ENCODE measurements around the gene NXPH4.

Gene NXPH4

DNA sequence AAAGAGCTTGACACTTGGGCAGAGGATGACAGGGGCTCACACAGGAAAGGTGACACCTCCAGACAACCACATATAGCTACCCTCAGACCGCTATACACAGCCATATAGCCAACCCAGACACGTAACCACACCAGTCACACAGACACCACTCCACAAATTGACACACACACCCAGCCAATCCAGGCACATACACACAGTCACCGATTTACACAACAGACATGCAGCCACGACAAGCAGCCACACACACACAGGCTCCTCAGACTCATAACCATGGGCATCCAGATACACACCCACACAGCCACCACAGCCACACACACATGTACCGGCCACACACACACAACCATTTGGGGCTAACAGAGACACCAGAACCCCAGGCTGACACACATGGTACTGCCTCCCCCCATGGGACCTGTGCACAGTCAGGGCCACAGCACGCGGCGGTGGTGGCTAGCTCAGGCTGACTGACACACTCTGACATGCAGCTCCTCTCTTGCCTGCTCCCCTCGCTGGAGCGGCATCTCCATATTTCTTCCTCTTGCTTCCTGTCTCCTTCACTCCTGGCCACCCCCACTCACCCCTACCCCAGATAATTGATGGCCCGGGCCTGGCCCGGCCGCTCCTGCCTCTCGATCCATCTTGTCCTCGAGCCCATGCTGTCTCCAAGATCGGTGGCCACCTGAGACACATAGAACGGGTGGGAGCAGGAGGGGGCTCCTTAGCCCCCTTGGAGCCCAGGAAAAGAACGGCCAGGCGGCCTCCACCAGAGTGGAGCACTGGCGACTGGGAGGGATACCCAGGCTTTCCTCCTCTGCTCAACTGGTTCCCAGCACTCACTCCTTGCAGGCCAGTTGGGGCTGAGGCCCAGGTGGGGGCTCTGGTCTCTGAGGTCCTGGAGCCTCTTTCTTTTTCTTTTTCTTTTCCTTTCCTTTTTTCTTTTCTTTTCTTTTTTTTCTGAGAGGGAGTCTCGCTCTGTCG, 6.9 kb downstream of the NXPH4 start:
- TF ChIP-seq, protein P1, sequence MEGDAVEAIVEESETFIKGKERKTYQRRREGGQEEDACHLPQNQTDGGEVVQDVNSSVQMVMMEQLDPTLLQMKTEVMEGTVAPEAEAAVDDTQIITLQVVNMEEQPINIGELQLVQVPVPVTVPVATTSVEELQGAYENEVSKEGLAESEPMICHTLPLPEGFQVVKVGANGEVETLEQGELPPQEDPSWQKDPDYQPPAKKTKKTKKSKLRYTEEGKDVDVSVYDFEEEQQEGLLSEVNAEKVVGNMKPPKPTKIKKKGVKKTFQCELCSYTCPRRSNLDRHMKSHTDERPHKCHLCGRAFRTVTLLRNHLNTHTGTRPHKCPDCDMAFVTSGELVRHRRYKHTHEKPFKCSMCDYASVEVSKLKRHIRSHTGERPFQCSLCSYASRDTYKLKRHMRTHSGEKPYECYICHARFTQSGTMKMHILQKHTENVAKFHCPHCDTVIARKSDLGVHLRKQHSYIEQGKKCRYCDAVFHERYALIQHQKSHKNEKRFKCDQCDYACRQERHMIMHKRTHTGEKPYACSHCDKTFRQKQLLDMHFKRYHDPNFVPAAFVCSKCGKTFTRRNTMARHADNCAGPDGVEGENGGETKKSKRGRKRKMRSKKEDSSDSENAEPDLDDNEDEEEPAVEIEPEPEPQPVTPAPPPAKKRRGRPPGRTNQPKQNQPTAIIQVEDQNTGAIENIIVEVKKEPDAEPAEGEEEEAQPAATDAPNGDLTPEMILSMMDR (IDR thresholded peaks at IDR 0.05), result no peak
- TF ChIP-seq ZFX (IDR thresholded peaks at IDR 0.05; ENCODE audit: borderline replicate concordance), result no peak

DNA sequence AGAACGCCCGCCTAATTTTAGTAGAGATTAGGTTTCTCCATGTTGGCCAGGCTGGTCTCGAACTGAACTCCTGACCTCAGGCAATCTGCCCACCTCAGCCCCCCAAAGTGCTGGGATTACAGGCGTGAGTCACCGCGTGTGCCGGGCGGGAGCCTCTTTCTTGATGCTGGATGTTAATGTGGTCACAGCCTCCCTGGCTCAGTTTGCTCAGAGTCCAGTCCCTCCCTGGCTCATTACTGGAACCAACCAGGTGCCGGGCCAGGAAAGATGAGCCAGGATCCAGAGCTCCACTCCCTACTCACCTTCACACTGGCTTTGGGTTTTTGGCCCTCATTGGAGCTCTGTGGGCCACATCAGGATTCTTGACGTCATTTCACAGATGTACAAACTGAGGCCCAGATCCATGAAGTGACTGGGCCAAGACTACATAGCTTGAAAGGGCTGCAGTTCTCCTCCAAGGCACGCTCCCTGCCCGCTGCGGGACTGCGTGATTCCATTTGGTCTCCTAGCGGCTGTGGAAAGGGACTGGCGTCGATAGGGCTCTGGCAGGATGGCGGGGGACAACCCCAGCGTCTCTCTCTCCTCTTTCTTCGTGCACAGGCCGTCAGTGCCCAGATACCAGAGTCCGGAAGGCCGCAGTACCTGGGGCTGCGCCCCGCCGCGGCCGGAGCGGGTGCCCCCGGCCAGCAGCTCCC, 7.8 kb downstream of the NXPH4 start:
- TF ChIP-seq, protein P1 (IDR thresholded peaks at IDR 0.05), result no peak
- no peak for TF ChIP-seq ZFX (IDR thresholded peaks at IDR 0.05; ENCODE audit: borderline replicate concordance)

More for the DNA sequence above, 6.9 kb downstream of the NXPH4 start:
- H3K27ac ChIP-seq, result 0 out of 2 replicates have a peak overlapping the region, but pooled peaks have one; percentile 13

DNA sequence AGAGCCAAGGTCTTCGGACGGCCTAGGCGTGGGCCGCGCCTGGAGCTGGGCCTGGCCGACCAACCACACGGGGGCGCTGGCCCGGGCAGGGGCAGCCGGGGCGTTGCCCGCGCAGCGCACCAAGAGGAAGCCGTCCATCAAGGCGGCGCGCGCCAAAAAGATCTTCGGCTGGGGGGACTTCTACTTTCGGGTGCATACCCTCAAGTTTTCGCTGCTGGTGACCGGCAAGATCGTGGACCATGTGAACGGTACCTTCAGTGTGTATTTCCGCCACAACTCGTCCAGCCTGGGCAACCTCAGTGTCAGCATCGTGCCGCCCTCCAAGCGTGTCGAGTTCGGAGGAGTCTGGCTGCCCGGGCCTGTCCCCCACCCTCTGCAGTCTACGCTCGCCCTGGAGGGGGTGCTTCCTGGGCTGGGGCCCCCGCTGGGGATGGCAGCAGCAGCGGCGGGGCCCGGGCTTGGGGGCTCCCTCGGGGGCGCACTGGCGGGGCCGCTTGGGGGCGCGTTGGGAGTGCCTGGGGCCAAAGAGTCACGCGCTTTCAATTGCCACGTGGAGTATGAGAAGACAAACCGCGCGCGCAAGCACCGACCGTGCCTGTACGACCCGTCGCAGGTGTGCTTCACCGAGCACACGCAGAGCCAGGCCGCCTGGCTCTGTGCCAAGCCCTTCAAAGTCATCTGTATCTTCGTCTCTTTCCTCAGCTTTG, 8.5 kb downstream of the NXPH4 start:
- 0 out of 2 replicates have a peak overlapping the region, but pooled peaks have one; percentile 13 for H3K27ac ChIP-seq
- TF ChIP-seq, protein P1 (IDR thresholded peaks at IDR 0.05), result peak; percentile 66
- no peak for TF ChIP-seq ZFX (IDR thresholded peaks at IDR 0.05; ENCODE audit: borderline replicate concordance)

More for the DNA sequence above, 7.8 kb downstream of the NXPH4 start:
- 0 out of 2 replicates have a peak overlapping the region, but pooled peaks have one; percentile 13 for H3K27ac ChIP-seq

DNA sequence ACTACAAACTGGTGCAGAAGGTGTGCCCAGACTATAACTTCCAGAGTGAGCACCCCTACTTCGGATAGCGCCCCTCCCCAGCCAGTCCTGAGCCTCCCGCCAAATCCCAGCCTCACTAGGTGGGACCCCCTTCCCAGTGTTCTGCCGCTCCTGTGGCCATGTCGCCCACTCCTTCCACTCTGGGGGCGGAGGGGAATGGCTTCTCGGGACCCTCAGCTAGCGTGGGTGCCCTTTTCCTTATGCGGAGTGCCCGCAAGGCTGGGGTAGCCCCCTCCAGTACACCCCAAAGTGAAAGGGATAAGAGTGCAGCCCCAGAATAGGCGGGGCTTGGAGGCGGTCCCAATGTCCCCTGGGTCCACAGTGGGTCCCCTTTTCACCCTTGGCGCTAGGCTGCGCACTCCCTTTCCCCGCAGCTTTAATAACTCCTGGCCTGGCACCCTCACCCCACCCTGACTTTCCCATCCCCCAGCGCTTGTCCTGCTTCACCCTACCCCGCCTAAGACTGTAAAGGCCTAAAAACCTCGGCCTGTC, 9.2 kb downstream of the NXPH4 start:
- TF ChIP-seq, protein P1 (IDR thresholded peaks at IDR 0.05), result no peak
- no peak for TF ChIP-seq ZFX (IDR thresholded peaks at IDR 0.05; ENCODE audit: borderline replicate concordance)
- H3K27ac ChIP-seq, result peak overlapping the region; percentile 100; the same call in 1 of the 2 replicates

DNA sequence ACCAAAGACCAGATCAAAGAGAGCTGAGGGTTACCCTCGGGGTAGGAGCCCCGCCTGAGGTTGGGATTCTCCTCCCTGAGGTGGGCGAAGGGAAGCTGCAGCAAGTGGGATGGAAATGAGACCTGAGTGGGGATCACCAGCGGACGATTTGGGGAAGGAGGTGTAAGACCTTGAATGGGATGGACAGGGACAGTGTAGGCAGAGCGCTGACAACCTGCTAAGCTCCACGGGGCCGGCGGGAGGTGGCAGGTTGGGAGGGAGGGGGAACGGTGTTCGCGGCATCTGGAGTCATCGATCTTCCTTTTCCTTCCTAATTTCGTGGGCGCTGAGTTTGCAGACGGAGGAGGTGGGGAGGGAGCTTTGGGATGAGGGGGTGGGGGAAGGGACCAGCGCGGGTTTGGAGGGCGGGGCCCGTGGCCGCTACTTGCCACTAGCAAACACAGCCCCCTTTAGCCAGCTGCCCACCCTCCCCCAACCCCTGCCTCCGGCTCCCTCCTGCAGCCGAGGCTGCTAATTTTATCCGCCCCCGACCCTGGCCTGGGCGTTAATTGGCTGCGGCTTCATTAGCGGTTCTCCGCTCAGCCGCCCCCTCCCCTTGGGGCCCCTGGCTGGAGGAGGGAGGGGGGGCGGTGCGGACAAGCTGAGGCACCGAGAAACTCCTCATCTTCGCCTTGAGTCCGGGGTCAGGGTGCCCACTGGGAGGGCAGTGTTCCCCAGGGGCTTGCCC, 10.2 kb downstream of the NXPH4 start:
- H3K27ac ChIP-seq, result peak overlapping the region; percentile 100
- TF ChIP-seq ZFX (IDR thresholded peaks at IDR 0.05; ENCODE audit: borderline replicate concordance), result no peak
- TF ChIP-seq, protein P1 (IDR thresholded peaks at IDR 0.05), result no peak
